HepG2 (cell line): ENCODE results near the gene SH3BP2. TPM values are rescaled to one million over a fixed set of nuclear protein-coding genes. Genes with fewer than 3 reads are reported as not detected.
A peak's percentile ranks its signal among the peaks of the same experiment; 100 is the strongest.

Source experiments
- HNRNPH1 ChIP-seq: fragments of 200-400 bp; formaldehyde crosslinking; optimal IDR thresholded peaks from 2 replicates; pipeline ENCODE3; 2017; ENCODE audit warnings: mild to moderate bottlenecking, low read depth, low read length
- ISL2 ChIP-seq: sonication (generic); formaldehyde crosslinking; IDR thresholded peaks from 2 replicates; pipeline ENCODE4 v1.5.0; 2020; ENCODE audit warnings: missing genetic modification reagents
- RBM22 ChIP-seq: fragments of 200-400 bp; formaldehyde crosslinking; optimal IDR thresholded peaks from 2 replicates; pipeline ENCODE3; 2017; ENCODE audit warnings: mild to moderate bottlenecking, low read length, moderate library complexity
- ZIK1 ChIP-seq: sonication (generic); formaldehyde crosslinking; IDR thresholded peaks from 2 replicates; pipeline ENCODE4 v1.5.0; 2020; ENCODE audit warnings: mild to moderate bottlenecking, low read depth, missing genetic modification reagents, borderline replicate concordance
- ZNF607 ChIP-seq: sonication (generic); formaldehyde crosslinking; IDR thresholded peaks from 2 replicates; pipeline ENCODE4 v1.5.1; 2020; ENCODE audit warnings: missing genetic modification reagents, mild to moderate bottlenecking, borderline replicate concordance
- polyA plus RNA-seq, 8 experiments: library from polyadenylated mRNA; depleted of rRNA in 3 of 8; stranded (reverse) in 7 of 8; unstranded in 1 of 8; fragments of >200 nt; fragmentation: Illumina TruSeq in 4 of 8; extraction: Trizol in 4 of 8; gene quantifications; 2 replicates each; pipeline versions ENCODE4 v1.2.1 to v1.2.3, GENCODE V29; 2011 to 2016; ENCODE audit warnings: low read depth in 4 of 8, missing spikeins in 1 of 8, mixed read lengths in 1 of 8; ENCODE audit not compliant: insufficient read depth in 1 of 8
- total RNA-seq, 5 experiments: library from RNA; depleted of rRNA; stranded (reverse); fragments of >200 nt; fragmentation: Illumina TruSeq; extraction: Trizol; gene quantifications; 2 replicates each; pipeline ENCODE4 v1.2.3, GENCODE V29; 2016; ENCODE audit warnings: low read depth in 1 of 5
- TF ChIP-seq, protein P1 (sequence below): sonication (generic); formaldehyde crosslinking; IDR thresholded peaks from one replicate; pipeline ENCODE4 v1.5.1; 2020; ENCODE audit warnings: mild to moderate bottlenecking, missing genetic modification reagents; ENCODE audit errors: not compliant biosample characterization
- TF ChIP-seq, protein P2 (sequence below): sonication (generic); formaldehyde crosslinking; IDR thresholded peaks from 2 replicates; pipeline ENCODE4 v1.4.0; 2020; ENCODE audit warnings: mild to moderate bottlenecking, missing genetic modification reagents
- TF ChIP-seq, protein P3 (sequence below): sonication (generic); formaldehyde crosslinking; IDR thresholded peaks from 2 replicates; pipeline ENCODE4 v1.8.1; 2023; ENCODE audit warnings: missing genetic modification reagents, mild to moderate bottlenecking, borderline replicate concordance

SH3BP2 gene
- total and polyA plus RNA-seq, 2 of the 13 experiments (the other 11 are each of a cell fraction or from before 2014, with no cell fraction given): 16.9 to 34.5 TPM

DNA sequence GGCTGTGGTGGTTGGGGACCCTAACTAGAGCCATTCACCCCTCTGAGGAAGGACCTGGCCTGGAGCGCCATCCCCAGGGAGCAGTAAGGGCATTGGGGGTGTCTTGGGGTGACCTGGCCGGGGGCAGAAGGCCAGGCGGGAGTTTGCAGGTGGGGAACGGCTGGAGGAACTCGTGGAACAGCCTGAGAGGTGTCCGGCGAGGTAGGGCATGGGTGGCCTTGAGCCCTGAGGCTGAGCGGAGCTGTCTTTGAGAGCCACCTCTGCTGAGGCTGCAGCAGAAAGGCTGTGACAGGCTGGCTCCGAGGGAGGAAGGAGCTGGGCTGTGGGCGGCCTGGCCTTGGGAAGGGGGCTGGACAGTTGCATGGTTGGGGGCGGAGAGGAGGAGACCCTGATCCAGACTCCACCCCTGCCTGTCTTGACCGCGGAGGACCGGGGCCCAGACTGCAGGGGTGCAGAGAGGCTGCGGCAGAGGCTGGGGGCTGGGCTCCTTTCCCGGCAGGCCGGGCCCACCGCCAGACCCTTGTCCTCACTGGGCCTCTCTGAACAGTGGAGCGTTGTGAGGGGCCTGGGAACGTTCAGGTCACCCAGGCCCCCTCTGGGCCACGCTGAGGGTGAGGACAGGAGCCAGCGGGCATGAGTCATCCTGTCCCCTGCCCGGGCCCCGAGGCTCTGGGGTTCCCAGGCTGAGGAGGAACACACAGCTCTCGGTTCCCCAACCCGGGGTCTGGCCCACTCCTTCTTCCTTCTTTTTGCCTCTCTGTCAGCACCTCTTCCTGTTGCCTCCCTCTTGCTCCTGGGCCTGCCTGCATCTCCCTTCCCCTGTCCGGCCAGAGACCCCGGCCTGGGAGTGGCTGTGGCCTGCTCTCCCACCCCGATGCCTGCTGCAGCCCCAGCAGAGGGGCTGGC, 8.1 kb downstream of the SH3BP2 start (continued):
- TF ChIP-seq, protein P1, sequence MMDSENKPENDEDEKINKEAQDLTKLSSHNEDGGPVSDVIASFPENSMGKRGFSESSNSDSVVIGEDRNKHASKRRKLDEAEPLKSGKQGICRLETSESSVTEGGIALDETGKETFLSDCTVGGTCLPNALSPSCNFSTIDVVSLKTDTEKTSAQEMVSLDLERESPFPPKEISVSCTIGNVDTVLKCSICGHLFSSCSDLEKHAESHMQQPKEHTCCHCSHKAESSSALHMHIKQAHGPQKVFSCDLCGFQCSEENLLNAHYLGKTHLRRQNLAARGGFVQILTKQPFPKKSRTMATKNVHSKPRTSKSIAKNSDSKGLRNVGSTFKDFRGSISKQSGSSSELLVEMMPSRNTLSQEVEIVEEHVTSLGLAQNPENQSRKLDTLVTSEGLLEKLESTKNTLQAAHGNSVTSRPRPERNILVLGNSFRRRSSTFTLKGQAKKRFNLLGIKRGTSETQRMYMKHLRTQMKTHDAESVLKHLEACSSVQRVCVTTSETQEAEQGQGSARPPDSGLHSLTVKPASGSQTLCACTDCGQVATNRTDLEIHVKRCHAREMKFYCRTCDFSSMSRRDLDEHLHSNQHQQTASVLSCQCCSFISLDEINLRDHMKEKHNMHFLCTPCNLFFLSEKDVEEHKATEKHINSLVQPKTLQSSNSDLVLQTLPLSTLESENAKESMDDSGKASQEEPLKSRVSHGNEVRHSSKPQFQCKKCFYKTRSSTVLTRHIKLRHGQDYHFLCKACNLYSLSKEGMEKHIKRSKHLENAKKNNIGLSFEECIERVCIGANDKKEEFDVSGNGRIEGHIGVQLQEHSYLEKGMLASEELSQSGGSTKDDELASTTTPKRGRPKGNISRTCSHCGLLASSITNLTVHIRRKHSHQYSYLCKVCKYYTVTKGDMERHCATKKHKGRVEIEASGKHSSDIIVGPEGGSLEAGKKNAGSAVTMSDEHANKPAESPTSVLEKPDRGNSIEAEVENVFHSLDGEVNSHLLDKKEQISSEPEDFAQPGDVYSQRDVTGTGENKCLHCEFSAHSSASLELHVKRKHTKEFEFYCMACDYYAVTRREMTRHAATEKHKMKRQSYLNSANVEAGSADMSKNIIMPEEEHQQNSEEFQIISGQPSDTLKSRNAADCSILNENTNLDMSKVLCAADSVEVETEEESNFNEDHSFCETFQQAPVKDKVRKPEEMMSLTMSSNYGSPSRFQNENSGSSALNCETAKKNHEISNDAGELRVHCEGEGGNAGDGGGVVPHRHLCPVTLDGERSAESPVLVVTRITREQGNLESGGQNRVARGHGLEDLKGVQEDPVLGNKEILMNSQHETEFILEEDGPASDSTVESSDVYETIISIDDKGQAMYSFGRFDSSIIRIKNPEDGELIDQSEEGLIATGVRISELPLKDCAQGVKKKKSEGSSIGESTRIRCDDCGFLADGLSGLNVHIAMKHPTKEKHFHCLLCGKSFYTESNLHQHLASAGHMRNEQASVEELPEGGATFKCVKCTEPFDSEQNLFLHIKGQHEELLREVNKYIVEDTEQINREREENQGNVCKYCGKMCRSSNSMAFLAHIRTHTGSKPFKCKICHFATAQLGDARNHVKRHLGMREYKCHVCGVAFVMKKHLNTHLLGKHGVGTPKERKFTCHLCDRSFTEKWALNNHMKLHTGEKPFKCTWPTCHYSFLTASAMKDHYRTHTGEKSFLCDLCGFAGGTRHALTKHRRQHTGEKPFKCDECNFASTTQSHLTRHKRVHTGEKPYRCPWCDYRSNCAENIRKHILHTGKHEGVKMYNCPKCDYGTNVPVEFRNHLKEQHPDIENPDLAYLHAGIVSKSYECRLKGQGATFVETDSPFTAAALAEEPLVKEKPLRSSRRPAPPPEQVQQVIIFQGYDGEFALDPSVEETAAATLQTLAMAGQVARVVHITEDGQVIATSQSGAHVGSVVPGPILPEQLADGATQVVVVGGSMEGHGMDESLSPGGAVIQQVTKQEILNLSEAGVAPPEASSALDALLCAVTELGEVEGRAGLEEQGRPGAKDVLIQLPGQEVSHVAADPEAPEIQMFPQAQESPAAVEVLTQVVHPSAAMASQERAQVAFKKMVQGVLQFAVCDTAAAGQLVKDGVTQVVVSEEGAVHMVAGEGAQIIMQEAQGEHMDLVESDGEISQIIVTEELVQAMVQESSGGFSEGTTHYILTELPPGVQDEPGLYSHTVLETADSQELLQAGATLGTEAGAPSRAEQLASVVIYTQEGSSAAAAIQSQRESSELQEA: no peak
- no peak for TF ChIP-seq ZNF607
- no peak for TF ChIP-seq ZIK1 (CRISPR knock-in tag)
- TF ChIP-seq HNRNPH1: no peak
- TF ChIP-seq, protein P2, sequence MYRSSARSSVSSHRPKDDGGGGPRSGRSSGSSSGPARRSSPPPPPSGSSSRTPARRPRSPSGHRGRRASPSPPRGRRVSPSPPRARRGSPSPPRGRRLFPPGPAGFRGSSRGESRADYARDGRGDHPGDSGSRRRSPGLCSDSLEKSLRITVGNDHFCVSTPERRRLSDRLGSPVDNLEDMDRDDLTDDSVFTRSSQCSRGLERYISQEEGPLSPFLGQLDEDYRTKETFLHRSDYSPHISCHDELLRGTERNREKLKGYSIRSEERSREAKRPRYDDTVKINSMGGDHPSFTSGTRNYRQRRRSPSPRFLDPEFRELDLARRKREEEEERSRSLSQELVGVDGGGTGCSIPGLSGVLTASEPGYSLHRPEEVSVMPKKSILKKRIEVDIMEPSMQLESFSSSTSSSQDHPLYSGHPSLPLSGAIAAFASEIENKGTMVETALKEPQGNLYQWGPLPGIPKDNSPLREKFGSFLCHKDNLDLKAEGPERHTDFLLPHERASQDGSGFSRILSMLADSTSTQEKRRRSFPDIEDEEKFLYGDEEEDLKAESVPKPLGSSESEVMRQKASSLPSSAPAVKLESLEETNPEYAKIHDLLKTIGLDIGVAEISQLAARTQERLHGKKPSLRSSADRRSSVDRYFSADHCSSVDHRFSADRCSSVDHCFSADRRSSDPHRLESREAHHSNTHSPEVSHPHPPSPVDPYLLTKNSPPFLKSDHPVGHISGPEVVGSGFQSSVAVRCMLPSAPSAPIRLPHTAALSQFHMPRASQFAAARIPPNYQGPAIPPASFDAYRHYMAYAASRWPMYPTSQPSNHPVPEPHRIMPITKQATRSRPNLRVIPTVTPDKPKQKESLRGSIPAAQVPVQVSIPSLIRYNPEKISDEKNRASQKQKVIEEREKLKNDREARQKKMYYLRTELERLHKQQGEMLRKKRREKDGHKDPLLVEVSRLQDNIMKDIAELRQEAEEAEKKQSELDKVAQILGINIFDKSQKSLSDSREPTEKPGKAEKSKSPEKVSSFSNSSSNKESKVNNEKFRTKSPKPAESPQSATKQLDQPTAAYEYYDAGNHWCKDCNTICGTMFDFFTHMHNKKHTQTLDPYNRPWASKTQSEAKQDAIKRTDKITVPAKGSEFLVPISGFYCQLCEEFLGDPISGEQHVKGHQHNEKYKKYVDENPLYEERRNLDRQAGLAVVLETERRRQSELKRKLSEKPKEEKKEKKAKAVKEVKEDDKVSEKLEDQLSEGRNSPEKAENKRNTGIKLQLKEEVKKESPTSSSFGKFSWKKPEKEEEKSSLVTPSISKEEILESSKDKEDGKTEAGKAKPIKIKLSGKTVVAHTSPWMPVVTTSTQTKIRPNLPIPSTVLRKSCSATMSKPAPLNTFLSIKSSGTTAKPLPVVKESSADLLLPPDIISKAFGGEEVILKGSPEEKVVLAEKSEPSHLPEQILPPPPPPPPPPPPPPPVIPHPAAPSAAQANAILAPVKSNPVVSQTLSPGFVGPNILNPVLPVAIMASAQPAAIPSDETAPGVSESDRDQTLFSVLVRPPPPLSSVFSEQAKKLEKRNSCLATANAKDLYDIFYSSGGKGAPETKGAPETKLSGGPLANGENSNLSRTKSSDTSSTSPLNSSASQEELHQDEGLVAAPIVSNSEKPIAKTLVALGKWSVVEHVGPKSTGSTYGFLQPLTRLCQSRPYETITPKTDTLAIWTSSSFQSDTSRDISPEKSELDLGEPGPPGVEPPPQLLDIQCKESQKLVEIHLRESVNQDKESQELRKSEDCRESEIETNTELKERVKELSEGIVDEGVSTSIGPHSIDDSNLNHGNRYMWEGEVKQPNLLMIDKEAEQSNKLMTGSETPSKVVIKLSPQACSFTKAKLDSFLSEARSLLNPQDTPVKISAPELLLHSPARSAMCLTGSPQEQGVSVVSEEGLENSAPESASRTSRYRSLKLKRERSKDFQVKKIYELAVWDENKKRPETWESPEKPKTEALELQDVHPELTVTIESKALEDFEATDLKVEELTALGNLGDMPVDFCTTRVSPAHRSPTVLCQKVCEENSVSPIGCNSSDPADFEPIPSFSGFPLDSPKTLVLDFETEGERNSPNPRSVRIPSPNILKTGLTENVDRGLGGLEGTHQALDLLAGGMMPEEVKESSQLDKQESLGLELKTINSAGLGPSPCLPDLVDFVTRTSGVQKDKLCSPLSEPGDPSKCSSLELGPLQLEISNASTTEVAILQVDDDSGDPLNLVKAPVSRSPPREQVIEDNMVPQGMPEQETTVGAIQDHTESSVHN (CRISPR knock-in tag): no peak
- TF ChIP-seq, protein P3, sequence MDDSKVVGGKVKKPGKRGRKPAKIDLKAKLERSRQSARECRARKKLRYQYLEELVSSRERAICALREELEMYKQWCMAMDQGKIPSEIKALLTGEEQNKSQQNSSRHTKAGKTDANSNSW (CRISPR knock-in tag): no peak
- no peak for TF ChIP-seq RBM22
- peak; percentile 73; the same call in 1 of the 2 replicates for TF ChIP-seq ISL2 (CRISPR knock-in tag)
